Endothelial cell of umbilical vein (primary cell): ENCODE data around the gene GHITM.
"Not testable (repeated sequence)": the region's sequence is repeated elsewhere in the genome, so short reads cannot be mapped to it uniquely, and the experiment has no call there.

Experiments used
- EZH2 ChIP-seq: IDR thresholded peaks from 2 replicates; pipeline ENCODE4 v1.6.1; 2012; ENCODE audit warnings: borderline replicate concordance, low read depth, mild to moderate bottlenecking, moderate library complexity, low read length, inconsistent platforms; ENCODE audit not compliant: severe bottlenecking
- POLR2A ChIP-seq: IDR thresholded peaks from 2 replicates; pipeline ENCODE4 v1.6.1; 2012; ENCODE audit warnings: low read depth, mild to moderate bottlenecking, control low read depth, low read length
- POLR2AphosphoS5 ChIP-seq: IDR thresholded peaks from 2 replicates; pipeline ENCODE4 v1.6.1; 2012; ENCODE audit warnings: low read depth, mild to moderate bottlenecking, control low read depth, low read length, moderate library complexity; ENCODE audit not compliant: insufficient read depth
- TF ChIP-seq, protein P1 (sequence below), 2 donors: IDR thresholded peaks; 1 replicate in 1 of 2; 2 replicates in 1 of 2; pipeline ENCODE4 v1.5.1; 2011; ENCODE audit warnings: low read length in 2 of 2, mild to moderate bottlenecking in 2 of 2, moderate library complexity in 2 of 2, control low read depth in 1 of 2, inconsistent platforms in 1 of 2, low read depth in 1 of 2; ENCODE audit not compliant: insufficient read depth in 1 of 2; ENCODE audit errors: extremely low read depth in 1 of 2

DNA sequence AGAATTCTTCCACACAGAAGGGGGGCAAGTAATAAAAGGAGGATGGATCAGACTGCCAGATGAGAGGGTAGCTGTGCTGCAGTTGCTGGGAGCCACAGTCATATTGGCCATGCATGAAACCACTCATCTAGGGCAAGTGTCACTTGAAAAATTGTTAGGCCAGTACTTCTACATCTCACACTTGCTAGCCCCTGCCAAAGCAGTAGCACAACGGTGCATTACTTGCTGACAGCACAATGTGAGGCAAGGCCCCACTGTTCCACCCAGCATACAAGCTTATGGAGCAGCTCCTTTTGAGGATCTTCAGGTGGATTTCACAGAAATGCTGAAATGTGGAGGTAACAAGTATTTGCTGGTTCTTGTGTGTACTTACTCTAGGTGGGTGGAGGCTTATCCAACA, 25.8 kb upstream of the GHITM start:
- TF ChIP-seq, protein P1, sequence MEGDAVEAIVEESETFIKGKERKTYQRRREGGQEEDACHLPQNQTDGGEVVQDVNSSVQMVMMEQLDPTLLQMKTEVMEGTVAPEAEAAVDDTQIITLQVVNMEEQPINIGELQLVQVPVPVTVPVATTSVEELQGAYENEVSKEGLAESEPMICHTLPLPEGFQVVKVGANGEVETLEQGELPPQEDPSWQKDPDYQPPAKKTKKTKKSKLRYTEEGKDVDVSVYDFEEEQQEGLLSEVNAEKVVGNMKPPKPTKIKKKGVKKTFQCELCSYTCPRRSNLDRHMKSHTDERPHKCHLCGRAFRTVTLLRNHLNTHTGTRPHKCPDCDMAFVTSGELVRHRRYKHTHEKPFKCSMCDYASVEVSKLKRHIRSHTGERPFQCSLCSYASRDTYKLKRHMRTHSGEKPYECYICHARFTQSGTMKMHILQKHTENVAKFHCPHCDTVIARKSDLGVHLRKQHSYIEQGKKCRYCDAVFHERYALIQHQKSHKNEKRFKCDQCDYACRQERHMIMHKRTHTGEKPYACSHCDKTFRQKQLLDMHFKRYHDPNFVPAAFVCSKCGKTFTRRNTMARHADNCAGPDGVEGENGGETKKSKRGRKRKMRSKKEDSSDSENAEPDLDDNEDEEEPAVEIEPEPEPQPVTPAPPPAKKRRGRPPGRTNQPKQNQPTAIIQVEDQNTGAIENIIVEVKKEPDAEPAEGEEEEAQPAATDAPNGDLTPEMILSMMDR (IDR thresholded peaks at IDR 0.05; ENCODE audit: extremely low read depth in 1 of 2, insufficient read depth in 1 of 2, low read depth in 1 of 2, low read length in 2 of 2) = not testable (repeated sequence)
- not testable (repeated sequence) for TF ChIP-seq EZH2, POLR2A, POLR2AphosphoS5
